ENCODE data around the gene RNF220. TPM values are rescaled to one million over a fixed set of nuclear protein-coding genes. Genes with fewer than 3 reads are reported as not detected.

Gene RNF220
- total RNA-seq, 1 donor from 2014 or later, result 52.5 TPM

DNA sequence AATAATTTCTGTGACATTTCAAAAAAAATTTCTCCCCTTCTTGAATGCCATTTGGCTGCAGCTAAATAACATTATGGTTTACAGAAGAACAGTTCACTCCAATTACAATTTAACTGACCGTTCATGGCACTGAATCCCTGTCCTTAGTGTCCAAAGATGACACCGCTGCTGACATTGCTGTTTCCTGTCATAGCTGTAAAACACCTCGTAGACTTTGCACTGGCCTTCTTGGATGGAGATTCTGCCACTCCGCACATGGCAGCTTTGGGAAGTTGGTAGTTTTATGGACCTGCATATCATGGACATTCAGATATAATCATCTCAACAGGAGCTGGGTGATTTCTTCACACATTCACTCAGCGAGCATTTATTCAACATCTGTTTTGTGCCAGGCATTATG lies 274.4 kb downstream of the RNF220 start:
- intact Hi-C loops (cut with DNase I), result no loop called here
- no peaks in the 10 kb centered on the region for H3K9me3 ChIP-seq
- DNase-seq (ENCODE audit: extremely low spot score in 2 of 2), result no peak
- TF ChIP-seq POLR2AphosphoS5 (IDR thresholded peaks at IDR 0.05; ENCODE audit: insufficient read depth in 1 of 2, low read depth in 1 of 2) (no peak), POLR2A (IDR thresholded peaks at IDR 0.05) (no peak)
- no peak overlapping the region for H3K27ac ChIP-seq
- peaks cover 6% of the 10 kb centered on the region for H3K4me1 ChIP-seq
- no peaks in the 10 kb centered on the region for H3K27me3 ChIP-seq
- no peaks in the 10 kb centered on the region for H3K36me3 ChIP-seq
- no peak overlapping the region for H3K4me3 ChIP-seq

GRCh38 chr1:44681905-44682882 lies 277.1 kb downstream of the RNF220 start:
- intact Hi-C loops (cut with DNase I), result no loop called here
- Histone ChIP-seq H3K4me3 (no peak overlapping the region), H3K9me3 (no peaks in the 10 kb centered on the region), H3K27ac (no peak overlapping the region), H3K4me1 (no peaks in the 10 kb centered on the region), H3K27me3 (no peaks in the 10 kb centered on the region), H3K36me3 (no peaks in the 10 kb centered on the region)
- DNase-seq (ENCODE audit: extremely low spot score in 2 of 2), result no peak
- TF ChIP-seq CTCF (IDR thresholded peaks at IDR 0.05), result no peak
- TF ChIP-seq POLR2AphosphoS5 (IDR thresholded peaks at IDR 0.05; ENCODE audit: insufficient read depth in 1 of 2, low read depth in 1 of 2), result no peak
- TF ChIP-seq POLR2A (IDR thresholded peaks at IDR 0.05), result no peak

DNA sequence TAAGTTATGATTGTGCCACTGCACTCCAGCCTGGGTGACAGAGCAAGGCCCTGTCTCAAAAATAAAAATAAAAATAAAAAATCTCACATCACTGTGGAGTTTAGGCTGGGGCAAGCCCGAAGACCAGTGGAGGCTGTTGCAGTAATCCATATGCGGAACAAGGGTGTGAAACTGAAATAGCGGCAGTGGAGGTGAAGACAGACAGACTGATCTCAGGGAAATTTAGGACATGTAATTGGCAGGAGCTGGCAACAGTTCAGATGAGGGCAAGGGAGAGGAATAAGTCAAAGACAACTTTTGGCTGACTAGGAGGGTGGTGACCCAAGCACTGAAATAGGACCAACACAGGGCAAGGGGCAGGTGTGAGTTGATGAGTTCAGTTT lies 277.8 kb downstream of the RNF220 start:
- H3K4me3 ChIP-seq, result no peak overlapping the region
- H3K4me1 ChIP-seq, result no peaks in the 10 kb centered on the region
- no peak overlapping the region for H3K27ac ChIP-seq
- no peaks in the 10 kb centered on the region for H3K27me3 ChIP-seq
- no peaks in the 10 kb centered on the region for H3K9me3 ChIP-seq
- no peak for DNase-seq (ENCODE audit: extremely low spot score in 2 of 2)
- no peaks in the 10 kb centered on the region for H3K36me3 ChIP-seq
- TF ChIP-seq POLR2A (IDR thresholded peaks at IDR 0.05) (no peak), POLR2AphosphoS5 (IDR thresholded peaks at IDR 0.05; ENCODE audit: insufficient read depth in 1 of 2, low read depth in 1 of 2) (no peak), CTCF (IDR thresholded peaks at IDR 0.05) (no peak)
- intact Hi-C loops (cut with DNase I), result no loop called here

DNA sequence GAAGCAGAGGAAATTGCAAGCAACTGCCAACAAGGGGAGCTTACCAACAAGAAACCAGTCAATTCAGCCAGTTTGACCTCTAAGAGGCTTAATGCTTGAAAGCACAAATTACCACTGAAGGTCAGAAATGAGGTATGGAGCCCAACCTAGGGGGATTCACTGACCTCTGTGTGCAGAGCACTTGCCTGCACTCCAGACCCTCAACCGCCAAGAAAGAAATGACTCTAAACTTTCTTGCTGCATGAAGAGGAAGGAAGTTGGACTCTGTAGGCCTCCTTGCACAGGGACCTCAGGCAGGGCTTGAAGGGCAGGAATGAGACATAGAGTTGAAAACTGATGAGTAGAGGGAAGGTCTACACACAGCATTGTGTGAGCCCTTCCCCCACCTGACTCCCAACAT lies 279.5 kb downstream of the RNF220 start:
- H3K4me3 ChIP-seq, result no peak overlapping the region
- TF ChIP-seq POLR2AphosphoS5 (IDR thresholded peaks at IDR 0.05; ENCODE audit: insufficient read depth in 1 of 2, low read depth in 1 of 2) (no peak), POLR2A (IDR thresholded peaks at IDR 0.05) (no peak), CTCF (IDR thresholded peaks at IDR 0.05) (no peak)
- H3K4me1 ChIP-seq, result no peaks in the 10 kb centered on the region
- no peaks in the 10 kb centered on the region for H3K36me3 ChIP-seq
- no peaks in the 10 kb centered on the region for H3K9me3 ChIP-seq
- no peak overlapping the region for H3K27ac ChIP-seq
- H3K27me3 ChIP-seq, result no peaks in the 10 kb centered on the region
- intact Hi-C loops (cut with DNase I), result no loop called here
- DNase-seq (ENCODE audit: extremely low spot score in 2 of 2), result no peak

DNA sequence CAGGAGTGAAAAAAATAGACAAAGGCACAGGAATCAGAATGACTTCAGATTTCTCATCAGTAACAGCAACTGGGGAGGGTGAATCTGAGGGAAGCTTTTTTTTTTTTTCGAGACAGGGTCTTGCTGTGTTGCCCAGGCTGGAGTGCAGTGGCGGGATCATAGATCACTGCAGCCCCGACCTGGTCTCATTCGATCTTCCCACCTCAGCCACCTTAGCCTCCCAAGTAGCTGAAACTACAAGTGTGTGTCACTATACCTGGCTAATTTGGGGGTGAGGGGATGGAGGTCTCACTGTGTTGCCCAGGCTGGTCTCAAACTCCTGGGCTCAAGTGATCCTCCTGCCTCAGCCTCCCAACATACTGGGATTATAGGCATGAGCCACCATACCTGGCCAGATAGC lies 280.2 kb downstream of the RNF220 start:
- no peaks in the 10 kb centered on the region for H3K36me3 ChIP-seq
- no peaks in the 10 kb centered on the region for H3K9me3 ChIP-seq
- H3K4me1 ChIP-seq, result no peaks in the 10 kb centered on the region
- H3K27ac ChIP-seq, result no peak overlapping the region
- TF ChIP-seq POLR2AphosphoS5 (IDR thresholded peaks at IDR 0.05; ENCODE audit: insufficient read depth in 1 of 2, low read depth in 1 of 2) (no peak), CTCF (IDR thresholded peaks at IDR 0.05) (no peak), POLR2A (IDR thresholded peaks at IDR 0.05) (no peak)
- H3K4me3 ChIP-seq, result no peak overlapping the region
- H3K27me3 ChIP-seq, result no peaks in the 10 kb centered on the region
- intact Hi-C loops (cut with DNase I), result no loop called here
- no peak for DNase-seq (ENCODE audit: extremely low spot score in 2 of 2)
